Tibial artery (tissue), 4 donors: ENCODE results near the gene KRT6C.
"Not testable (repeated sequence)": the region's sequence is repeated elsewhere in the genome, so short reads cannot be mapped to it uniquely, and the experiment has no call there.

ENCODE experiments used
- DNase-seq, 2 donors: peaks; one replicate each; pipeline ENCODE4 v3.0.0-alpha.2; 2019
- H3K27ac ChIP-seq, 2 donors: fragments of 200-600 bp; sonication (generic) in 1 of 2; 1 replicate in 1 of 2; 2 replicates in 1 of 2; pipeline ENCODE4 v1.5.1; 2018 to 2019; ENCODE audit warnings: mild to moderate bottlenecking in 1 of 2
- H3K27me3 ChIP-seq, 2 donors: fragments of 200-600 bp; sonication (generic) in 1 of 2; one replicate each; pipeline versions ENCODE4 v1.5.1 to v1.6.0; 2016 to 2019
- H3K36me3 ChIP-seq, 3 donors: fragments of 200-600 bp; sonication (generic) in 2 of 3; one replicate each; pipeline ENCODE4 v1.5.1; 2016 to 2019; ENCODE audit warnings: mild to moderate bottlenecking in 2 of 3
- H3K4me1 ChIP-seq, 4 donors: fragments of 200-600 bp; sonication (generic) in 2 of 4; 1 replicate in 3 of 4; 2 replicates in 1 of 4; pipeline ENCODE4 v1.5.1; 2016 to 2019
- H3K4me3 ChIP-seq, 2 donors: fragments of 200-600 bp; sonication (generic) in 1 of 2; 1 replicate in 1 of 2; 2 replicates in 1 of 2; pipeline ENCODE4 v1.5.1; 2018 to 2019; ENCODE audit warnings: mild to moderate bottlenecking in 2 of 2
- H3K9me3 ChIP-seq, 3 donors: fragments of 200-600 bp; sonication (generic) in 1 of 3; one replicate each; pipeline ENCODE4 v1.5.1; 2016 to 2019
- intact Hi-C: fragments of 100-400 bp; cut with DNase I; formaldehyde crosslinking; loops from one replicate; pipeline ENCODE4 v1.15.0; 2023; ENCODE audit warnings: low total_unique reads
- TF ChIP-seq, protein P1 (sequence below), 2 experiments: fragments of 200-600 bp in 1 of 2; fragments of 450-650 bp in 1 of 2; IDR thresholded peaks; one replicate each; pipeline ENCODE4 v1.5.1; 2017 to 2019; ENCODE audit warnings: antibody characterized with exemption in 2 of 2, mild to moderate bottlenecking in 1 of 2, moderate library complexity in 1 of 2

The KRT6C gene

DNA sequence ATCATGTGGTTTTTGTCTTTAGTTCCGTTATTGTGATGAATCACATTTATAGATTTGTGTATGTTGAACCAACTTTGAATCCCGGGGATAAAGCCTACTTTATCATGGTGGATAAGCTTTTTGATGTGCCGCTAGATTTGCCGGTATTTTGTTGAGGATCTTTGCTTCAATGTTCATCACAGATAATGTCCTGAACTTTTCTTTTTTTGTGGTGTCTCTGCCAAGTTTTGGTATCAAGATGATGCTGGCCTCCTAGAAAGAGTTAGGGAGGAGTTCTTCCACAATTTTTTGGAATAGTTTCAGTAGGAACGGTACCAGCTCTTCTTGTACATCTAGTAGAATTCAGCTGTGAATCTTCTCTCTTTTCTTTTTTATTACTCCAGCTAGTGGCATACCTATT is 14.7 kb downstream of the KRT6C start:
- TF ChIP-seq, protein P1, sequence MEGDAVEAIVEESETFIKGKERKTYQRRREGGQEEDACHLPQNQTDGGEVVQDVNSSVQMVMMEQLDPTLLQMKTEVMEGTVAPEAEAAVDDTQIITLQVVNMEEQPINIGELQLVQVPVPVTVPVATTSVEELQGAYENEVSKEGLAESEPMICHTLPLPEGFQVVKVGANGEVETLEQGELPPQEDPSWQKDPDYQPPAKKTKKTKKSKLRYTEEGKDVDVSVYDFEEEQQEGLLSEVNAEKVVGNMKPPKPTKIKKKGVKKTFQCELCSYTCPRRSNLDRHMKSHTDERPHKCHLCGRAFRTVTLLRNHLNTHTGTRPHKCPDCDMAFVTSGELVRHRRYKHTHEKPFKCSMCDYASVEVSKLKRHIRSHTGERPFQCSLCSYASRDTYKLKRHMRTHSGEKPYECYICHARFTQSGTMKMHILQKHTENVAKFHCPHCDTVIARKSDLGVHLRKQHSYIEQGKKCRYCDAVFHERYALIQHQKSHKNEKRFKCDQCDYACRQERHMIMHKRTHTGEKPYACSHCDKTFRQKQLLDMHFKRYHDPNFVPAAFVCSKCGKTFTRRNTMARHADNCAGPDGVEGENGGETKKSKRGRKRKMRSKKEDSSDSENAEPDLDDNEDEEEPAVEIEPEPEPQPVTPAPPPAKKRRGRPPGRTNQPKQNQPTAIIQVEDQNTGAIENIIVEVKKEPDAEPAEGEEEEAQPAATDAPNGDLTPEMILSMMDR (IDR thresholded peaks at IDR 0.05): no peak
- no peak overlapping the region for H3K27ac ChIP-seq
- H3K27me3 ChIP-seq: peaks cover 0 to 4% of the 10 kb centered on the region in 2 donors
- no peaks in the 10 kb centered on the region for H3K36me3 ChIP-seq
- intact Hi-C loops: no loop called here
- no peaks in the 10 kb centered on the region for H3K4me1 ChIP-seq
- DNase-seq: no peak
- no peaks in the 10 kb centered on the region for H3K9me3 ChIP-seq
- H3K4me3 ChIP-seq: no peak overlapping the region

DNA sequence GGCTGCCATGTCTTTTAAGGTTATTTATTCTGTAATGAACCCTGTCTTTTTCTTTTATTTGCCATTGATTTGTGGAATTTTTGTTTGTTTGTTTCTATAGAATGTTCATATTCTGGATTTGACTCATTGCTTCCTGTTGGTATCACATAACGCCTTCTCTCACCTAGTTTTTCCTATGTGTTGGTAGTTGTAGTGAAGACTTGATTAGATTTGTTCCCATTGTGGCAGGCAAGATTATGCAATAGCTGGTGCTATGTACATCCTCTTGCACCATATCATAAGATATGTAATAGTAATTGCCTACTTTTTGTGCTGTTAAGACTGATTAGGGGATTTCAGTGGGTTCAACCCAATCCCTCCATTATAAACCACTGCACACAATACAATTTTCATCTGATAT is 17.8 kb downstream of the KRT6C start:
- no peaks in the 10 kb centered on the region for H3K9me3 ChIP-seq
- DNase-seq: no peak
- no peaks in the 10 kb centered on the region for H3K27me3 ChIP-seq
- intact Hi-C loops: no loop called here
- no peaks in the 10 kb centered on the region for H3K4me1 ChIP-seq
- no peaks in the 10 kb centered on the region for H3K36me3 ChIP-seq
- TF ChIP-seq, protein P1 (IDR thresholded peaks at IDR 0.05): no peak
- H3K4me3 ChIP-seq: no peak overlapping the region
- no peak overlapping the region for H3K27ac ChIP-seq

DNA sequence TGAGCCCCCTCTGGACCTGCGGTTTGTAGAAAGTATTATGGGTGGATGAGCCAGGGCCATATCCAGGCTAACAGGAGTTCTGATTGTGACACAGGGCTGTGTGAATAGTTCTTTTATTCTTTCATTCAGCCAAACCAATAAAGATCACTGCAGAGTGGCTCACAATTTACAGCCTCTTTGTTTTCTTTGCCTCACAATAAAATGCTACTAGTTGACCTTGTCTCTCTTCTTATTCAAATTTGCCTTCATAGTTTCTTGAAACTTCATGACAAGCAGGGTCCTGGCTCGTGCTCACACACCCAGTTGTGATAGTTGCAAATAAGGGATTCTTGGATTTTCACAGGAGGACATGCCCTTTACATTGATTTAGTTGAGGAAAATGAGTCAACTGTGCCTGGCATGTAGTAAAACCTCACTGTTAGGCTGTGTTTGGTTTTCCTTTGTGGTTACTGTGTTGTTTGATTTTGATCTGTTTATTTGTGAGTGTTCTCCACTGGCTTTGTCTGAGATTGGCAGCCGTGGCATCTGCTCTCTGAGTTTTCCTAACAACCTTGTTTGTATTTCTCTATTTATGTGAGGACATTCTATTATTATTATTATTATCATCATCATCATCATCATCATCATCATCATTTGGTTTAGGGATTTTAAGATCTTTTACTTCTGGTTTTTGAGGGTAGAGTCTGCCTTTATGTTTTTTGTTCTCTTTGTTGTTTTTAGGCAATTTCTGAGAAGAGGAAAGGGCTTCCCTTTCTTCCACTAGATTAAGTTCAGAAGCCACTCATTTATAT is 19.0 kb downstream of the KRT6C start:
- intact Hi-C loops: no loop called here
- no peak overlapping the region for H3K27ac ChIP-seq
- TF ChIP-seq, protein P1 (IDR thresholded peaks at IDR 0.05): no peak

DNA sequence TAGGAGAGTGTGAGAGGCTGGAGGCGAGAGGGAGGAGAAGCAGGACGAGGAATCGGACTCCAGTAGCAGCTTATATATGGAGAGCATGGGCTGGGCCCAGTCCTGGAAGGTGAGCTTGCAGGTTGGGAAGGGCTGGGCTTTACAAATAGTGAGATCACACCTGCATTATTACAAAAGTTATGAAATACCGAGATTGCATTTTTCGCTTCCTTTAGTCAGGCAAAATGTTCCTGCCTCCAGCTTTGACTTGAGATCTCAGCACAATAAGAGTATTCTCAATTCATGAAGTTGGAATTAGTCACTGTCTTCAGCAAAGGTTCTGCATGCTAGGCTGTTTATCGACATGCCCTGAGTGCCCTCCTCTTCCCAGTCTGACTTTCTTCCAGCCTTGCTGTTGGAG is 21.5 kb downstream of the KRT6C start, which contains the start of gene KRT6B:
KRT6B (minus strand) TSS at position 46 of the 400 bp plus-strand sequence. CDS start 68 bp downstream, outside the sequence.
- no peak within 1 kb of the TSS for H3K27ac ChIP-seq
- intact Hi-C loops: no loop called here
- TF ChIP-seq, protein P1 (IDR thresholded peaks at IDR 0.05): no peak
- H3K4me1 ChIP-seq: no peaks in the 10 kb centered on the region
- H3K9me3 ChIP-seq: no peaks in the 10 kb centered on the region
- H3K27me3 ChIP-seq: peaks cover 0 to 4% of the 10 kb centered on the region in 2 donors
- no peaks in the 10 kb centered on the region for H3K36me3 ChIP-seq
- no peak for DNase-seq
- no peak within 1 kb of the TSS for H3K4me3 ChIP-seq

More for the DNA sequence above, 19.0 kb downstream of the KRT6C start:
- H3K4me3 ChIP-seq: no peak overlapping the region
- no peaks in the 10 kb centered on the region for H3K9me3 ChIP-seq
- H3K4me1 ChIP-seq: no peaks in the 10 kb centered on the region
- DNase-seq: no peak
- H3K36me3 ChIP-seq: no peaks in the 10 kb centered on the region
- no peaks in the 10 kb centered on the region for H3K27me3 ChIP-seq

DNA sequence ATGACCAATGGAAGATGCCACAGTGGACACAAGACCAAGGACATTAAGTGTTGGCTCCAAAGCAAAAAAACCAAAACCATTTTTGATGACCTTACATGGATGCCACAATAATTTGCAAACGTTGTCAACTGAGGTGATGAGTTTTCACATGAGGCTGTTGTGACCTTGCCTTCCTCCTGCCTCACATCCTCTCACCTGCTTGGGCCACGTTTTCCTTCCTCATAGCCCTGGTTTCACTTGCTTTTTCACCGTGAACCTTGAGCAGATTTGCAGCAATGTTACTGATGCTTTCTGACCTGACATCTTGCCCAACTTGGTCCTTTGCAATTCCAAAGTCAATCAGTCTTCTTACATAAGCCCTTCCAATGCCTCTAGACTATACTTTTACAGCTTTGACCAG is 25.4 kb downstream of the KRT6C start:
- H3K27me3 ChIP-seq: peaks cover 0 to 6% of the 10 kb centered on the region in 2 donors
- H3K4me3 ChIP-seq: no peak overlapping the region
- DNase-seq: no peak
- no peak overlapping the region for H3K27ac ChIP-seq
- H3K4me1 ChIP-seq: no peaks in the 10 kb centered on the region
- H3K36me3 ChIP-seq: no peaks in the 10 kb centered on the region
- intact Hi-C loops: no loop called here
- H3K9me3 ChIP-seq: no peaks in the 10 kb centered on the region
- TF ChIP-seq, protein P1 (IDR thresholded peaks at IDR 0.05): no peak

DNA sequence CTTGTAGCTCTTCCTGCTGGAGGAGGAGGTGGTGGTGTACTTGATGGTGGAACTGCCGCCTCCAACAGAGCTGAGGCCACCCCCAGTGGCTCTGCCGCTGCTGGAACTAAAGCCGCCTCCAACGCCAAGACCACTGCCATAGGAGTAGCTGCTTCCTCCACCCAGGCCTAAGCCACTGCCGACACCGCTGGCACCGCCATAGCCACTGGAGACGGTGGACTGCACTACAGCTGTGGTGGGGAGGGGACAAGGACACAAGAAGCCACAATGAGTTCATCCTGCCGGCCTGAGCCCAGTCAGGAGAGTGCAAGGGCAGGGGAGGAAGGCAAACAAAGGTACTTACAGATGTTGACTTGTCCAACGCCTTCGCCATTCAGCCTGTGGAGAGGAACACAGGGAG is 26.4 kb downstream of the KRT6C start:
- H3K27me3 ChIP-seq, DNase-seq, H3K4me3 ChIP-seq, H3K36me3 ChIP-seq, intact Hi-C loops, H3K27ac ChIP-seq, H3K4me1 ChIP-seq, H3K9me3 ChIP-seq: not testable (repeated sequence)
